Left kidney (tissue), 2 donors: ENCODE results near the gene ADARB1. TPM values are rescaled to one million over a fixed set of nuclear protein-coding genes. Genes with fewer than 3 reads are reported as not detected.

Experiments
- DNase-seq: peaks from one replicate; pipeline ENCODE4 v3.0.0-alpha.2; 2013
- polyA plus RNA-seq: library from polyadenylated mRNA; unstranded; fragments of 120-200 nt; gene quantifications from one replicate; pipeline ENCODE4 v1.2.1, GENCODE V29; 2013; ENCODE audit not compliant: insufficient read length

Gene ADARB1
- polyA plus RNA-seq, 1 donor: 18.3 TPM

GRCh38 chr21:45054927-45055612, 19.3 kb upstream of the ADARB1 start:
- no peak for DNase-seq

GRCh38 chr21:45055861-45056260, 18.5 kb upstream of the ADARB1 start:
- no peak for DNase-seq

GRCh38 chr21:45056296-45056904, 18.0 kb upstream of the ADARB1 start:
- DNase-seq: no peak

GRCh38 chr21:45056917-45057560, 17.3 kb upstream of the ADARB1 start:
- DNase-seq: no peak

- DNase-seq: no peak
Observed at GRCh38 chr21:45057886-45058285, 16.5 kb upstream of the ADARB1 start.

GRCh38 chr21:45059121-45059520, 15.3 kb upstream of the ADARB1 start:
- DNase-seq: no peak

GRCh38 chr21:45060089-45060488, 14.3 kb upstream of the ADARB1 start:
- no peak for DNase-seq

- no peak for DNase-seq
Observed at GRCh38 chr21:45060675-45061311, 13.6 kb upstream of the ADARB1 start.

- no peak for DNase-seq
Observed at GRCh38 chr21:45064091-45064490, 10.3 kb upstream of the ADARB1 start.

- no peak for DNase-seq
Observed at GRCh38 chr21:45064618-45065399, 9.6 kb upstream of the ADARB1 start.

GRCh38 chr21:45067462-45068285, 6.7 kb upstream of the ADARB1 start:
- DNase-seq: no peak

- no peak for DNase-seq
Observed at GRCh38 chr21:45069085-45069484, 5.3 kb upstream of the ADARB1 start.

- DNase-seq: no peak
Observed at GRCh38 chr21:45069711-45070110, 4.7 kb upstream of the ADARB1 start.

- DNase-seq: no peak
Observed at GRCh38 chr21:45071078-45071873, 3.1 kb upstream of the ADARB1 start.

GRCh38 chr21:45071874-45072737, 2.3 kb upstream of the ADARB1 start:
- no peak for DNase-seq

- no peak for DNase-seq
Observed at GRCh38 chr21:45072738-45073300, 1.6 kb upstream of the ADARB1 start.

- no peak for DNase-seq
Observed at GRCh38 chr21:45073301-45074047, 906 bp upstream of the ADARB1 start.
